ENCODE data around the gene MX1.

- TF ChIP-seq CTCF (IDR thresholded peaks at IDR 0.05): no peak
- no peak for TF ChIP-seq POLR2A (IDR thresholded peaks at IDR 0.05)
These were observed 20.5 kb downstream of the MX1 start for GRCh38 chr21:41446586-41446985.

Measured in tibial nerve (tissue), 3 donors.